Ascending aorta (tissue), 2 donors: Measurements from ENCODE around the gene LAIR2. TPM values are rescaled to one million over a fixed set of nuclear protein-coding genes. Genes with fewer than 3 reads are reported as not detected.
A peak's percentile ranks its signal among the peaks of the same experiment; 100 is the strongest.
"Not testable (repeated sequence)": the region's sequence is repeated elsewhere in the genome, so short reads cannot be mapped to it uniquely, and the experiment has no call there.

Source experiments
- DNase-seq, 2 donors: peaks; one replicate each; pipeline ENCODE4 v3.0.0-alpha.2; 2019; ENCODE audit warnings: low spot score in 2 of 2
- H3K27ac ChIP-seq, 2 donors: fragments of 200-600 bp; sonication (generic); one replicate each; pipeline ENCODE4 v1.5.1; 2016 to 2017; ENCODE audit warnings: mild to moderate bottlenecking in 1 of 2
- H3K27me3 ChIP-seq: fragments of 200-600 bp; sonication (generic); one replicate; pipeline ENCODE4 v1.5.1; 2017
- H3K36me3 ChIP-seq, 2 donors: fragments of 200-600 bp; sonication (generic); one replicate each; pipeline ENCODE4 v1.5.1; 2016
- H3K4me1 ChIP-seq, 2 donors: fragments of 200-600 bp; sonication (generic); one replicate each; pipeline ENCODE4 v1.5.1; 2016 to 2017; ENCODE audit warnings: mild to moderate bottlenecking in 1 of 2
- H3K4me3 ChIP-seq, 2 donors: fragments of 200-600 bp; sonication (generic); one replicate each; pipeline ENCODE4 v1.5.1; 2016 to 2017; ENCODE audit warnings: mild to moderate bottlenecking in 1 of 2
- H3K9me3 ChIP-seq, 2 donors: fragments of 200-600 bp; sonication (generic); one replicate each; pipeline ENCODE4 v1.5.1; 2016
- CTCF ChIP-seq, 3 experiments: fragments of 200-600 bp in 2 of 3; fragments of 450-650 bp in 1 of 3; sonication (generic) in 2 of 3; IDR thresholded peaks; one replicate each; pipeline ENCODE4 v1.5.1; 2016 to 2019; ENCODE audit warnings: antibody characterized with exemption in 3 of 3, mild to moderate bottlenecking in 1 of 3, moderate library complexity in 1 of 3
- intact Hi-C: fragments of 100-400 bp; cut with DNase I; formaldehyde crosslinking; loops from one replicate; pipeline ENCODE4 v1.15.1; 2023
- total RNA-seq: library from RNA; depleted of rRNA; stranded (reverse); fragments of >200 nt; gene quantifications from one replicate; pipeline ENCODE4 v1.1.0, GENCODE V29; 2016

Gene LAIR2
- total RNA-seq, 1 donor from 2014 or later: not detected

DNA sequence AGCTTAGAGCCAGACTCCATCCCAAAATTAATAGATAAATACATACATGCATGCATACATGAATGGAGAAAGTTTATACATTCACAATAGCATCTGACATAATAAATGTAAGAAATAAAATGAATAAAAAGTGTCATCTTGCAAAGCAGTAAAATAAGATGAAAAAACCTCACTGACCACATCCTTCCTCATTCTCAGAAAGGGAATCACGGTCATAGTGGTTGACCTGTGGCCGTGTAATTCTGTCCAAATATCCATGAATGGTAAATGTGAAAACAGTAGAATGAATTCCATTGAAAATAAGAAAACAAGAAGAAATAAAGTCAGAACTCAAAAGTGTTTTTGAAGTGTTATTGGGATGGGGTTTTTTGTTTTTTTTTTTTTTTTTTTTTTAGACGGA, 19.7 kb upstream of the LAIR2 start:
- Histone ChIP-seq H3K27me3 (no peaks in the 10 kb centered on the region), H3K27ac (no peak overlapping the region), H3K4me1 (no peaks in the 10 kb centered on the region), H3K4me3 (no peak overlapping the region), H3K9me3 (no peaks in the 10 kb centered on the region), H3K36me3 (no peaks in the 10 kb centered on the region)
- DNase-seq: no peak
- TF ChIP-seq CTCF (IDR thresholded peaks at IDR 0.05): no peak
- intact Hi-C loops: loop anchor here (5.0 kb wide), 1 partner anchor 194 kb away; no protein-coding TSS in a partner anchor

DNA sequence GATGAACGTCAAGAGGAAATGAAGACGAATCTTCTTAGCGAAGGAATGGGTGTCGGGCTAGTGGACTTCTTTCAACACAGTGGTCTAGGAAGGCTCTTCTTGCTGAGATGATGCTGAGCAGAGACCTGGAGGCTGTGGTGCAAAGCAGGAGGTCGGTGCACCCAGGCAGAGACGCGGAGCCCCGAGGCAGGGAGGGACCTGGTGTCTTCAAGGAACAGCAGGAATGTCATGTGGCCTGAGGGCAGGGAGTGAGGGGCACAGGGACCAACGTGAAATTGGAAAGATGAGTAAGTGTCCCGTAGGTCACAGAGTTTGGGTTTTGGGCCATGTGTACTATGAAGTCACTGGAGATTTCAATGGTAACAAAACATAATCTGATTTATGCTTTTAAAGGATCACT, 18.2 kb upstream of the LAIR2 start:
- Histone ChIP-seq H3K4me1 (no peaks in the 10 kb centered on the region), H3K27me3 (no peaks in the 10 kb centered on the region), H3K9me3 (no peaks in the 10 kb centered on the region), H3K36me3 (no peaks in the 10 kb centered on the region), H3K4me3 (no peak overlapping the region), H3K27ac (no peak overlapping the region)
- TF ChIP-seq CTCF (IDR thresholded peaks at IDR 0.05): no peak
- peak in 1 of 2 donors; percentile 40 for DNase-seq
- intact Hi-C loops: loop anchor here (5.0 kb wide), 1 partner anchor 193 kb away; no protein-coding TSS in a partner anchor

GRCh38 chr19:54485851-54486250, 16.8 kb upstream of the LAIR2 start:
- no peak overlapping the region for H3K27ac ChIP-seq
- H3K4me1 ChIP-seq: no peaks in the 10 kb centered on the region
- no peaks in the 10 kb centered on the region for H3K27me3 ChIP-seq
- no peak overlapping the region for H3K4me3 ChIP-seq
- intact Hi-C loops: no loop called here
- no peak for DNase-seq
- H3K36me3 ChIP-seq: no peaks in the 10 kb centered on the region
- H3K9me3 ChIP-seq: no peaks in the 10 kb centered on the region
- no peak for TF ChIP-seq CTCF (IDR thresholded peaks at IDR 0.05)

GRCh38 chr19:54489341-54489740, 13.3 kb upstream of the LAIR2 start:
- Histone ChIP-seq H3K4me3 (no peak overlapping the region), H3K4me1 (no peaks in the 10 kb centered on the region), H3K27ac (no peak overlapping the region), H3K36me3 (no peaks in the 10 kb centered on the region), H3K9me3 (no peaks in the 10 kb centered on the region), H3K27me3 (no peaks in the 10 kb centered on the region)
- no peak for DNase-seq
- intact Hi-C loops: no loop called here
- TF ChIP-seq CTCF (IDR thresholded peaks at IDR 0.05): no peak

DNA sequence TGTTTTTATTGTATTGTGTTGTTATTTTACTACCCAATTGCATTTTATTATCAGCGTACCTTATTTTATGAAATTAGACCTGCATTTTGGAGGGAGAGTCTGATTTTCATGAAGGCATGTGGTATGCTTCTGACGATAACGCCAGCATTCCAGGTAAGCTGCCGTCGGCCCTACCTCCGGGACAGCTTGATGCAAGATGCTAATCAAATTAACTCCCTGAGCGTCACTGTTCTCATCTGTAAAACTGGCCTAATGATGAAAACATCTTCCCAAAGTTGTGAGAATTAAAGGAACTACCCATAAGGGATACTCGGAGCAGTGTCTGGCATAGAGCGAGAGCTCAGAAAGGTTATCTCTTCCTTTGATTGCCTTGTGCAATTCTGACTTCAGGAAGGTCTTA, 12.9 kb upstream of the LAIR2 start:
- H3K4me1 ChIP-seq: no peaks in the 10 kb centered on the region
- no peak for DNase-seq
- H3K36me3 ChIP-seq: no peaks in the 10 kb centered on the region
- TF ChIP-seq CTCF (IDR thresholded peaks at IDR 0.05): no peak
- no peak overlapping the region for H3K27ac ChIP-seq
- H3K9me3 ChIP-seq: no peaks in the 10 kb centered on the region
- intact Hi-C loops: no loop called here
- no peak overlapping the region for H3K4me3 ChIP-seq
- no peaks in the 10 kb centered on the region for H3K27me3 ChIP-seq

DNA sequence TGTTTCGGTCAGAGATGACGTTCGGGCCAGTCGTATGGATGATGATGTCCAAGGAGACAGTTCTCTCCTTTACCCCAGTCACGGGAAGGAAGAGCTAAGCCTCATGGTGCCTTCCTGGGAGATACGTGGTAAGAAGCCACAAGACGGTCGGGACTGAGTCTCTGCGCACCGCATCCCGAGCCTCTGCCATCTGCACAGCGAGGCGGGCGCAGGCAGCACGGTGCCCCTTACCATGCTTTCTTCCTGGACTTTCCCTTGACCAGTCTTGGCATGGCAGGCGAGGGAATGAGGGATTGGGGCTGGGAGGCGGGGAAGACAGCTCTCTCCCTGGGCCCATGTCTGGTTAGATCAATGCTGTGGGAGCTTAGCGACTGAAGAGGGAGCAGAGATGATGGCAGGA, 10.1 kb upstream of the LAIR2 start:
- intact Hi-C loops: no loop called here
- no peak for DNase-seq
- Histone ChIP-seq H3K27ac (no peak overlapping the region), H3K4me1 (no peaks in the 10 kb centered on the region), H3K27me3 (no peaks in the 10 kb centered on the region), H3K36me3 (no peaks in the 10 kb centered on the region), H3K4me3 (no peak overlapping the region), H3K9me3 (no peaks in the 10 kb centered on the region)
- no peak for TF ChIP-seq CTCF (IDR thresholded peaks at IDR 0.05)

- H3K27me3 ChIP-seq, H3K4me3 ChIP-seq, H3K36me3 ChIP-seq, DNase-seq, H3K9me3 ChIP-seq, H3K27ac ChIP-seq, intact Hi-C loops, H3K4me1 ChIP-seq: not testable (repeated sequence)
These were observed 9.6 kb upstream of the LAIR2 start for GRCh38 chr19:54493056-54493455.
